ENCODE data around the gene DARS1.
"Not testable (repeated sequence)": the region's sequence is repeated elsewhere in the genome, so short reads cannot be mapped to it uniquely, and the experiment has no call there.

DNA sequence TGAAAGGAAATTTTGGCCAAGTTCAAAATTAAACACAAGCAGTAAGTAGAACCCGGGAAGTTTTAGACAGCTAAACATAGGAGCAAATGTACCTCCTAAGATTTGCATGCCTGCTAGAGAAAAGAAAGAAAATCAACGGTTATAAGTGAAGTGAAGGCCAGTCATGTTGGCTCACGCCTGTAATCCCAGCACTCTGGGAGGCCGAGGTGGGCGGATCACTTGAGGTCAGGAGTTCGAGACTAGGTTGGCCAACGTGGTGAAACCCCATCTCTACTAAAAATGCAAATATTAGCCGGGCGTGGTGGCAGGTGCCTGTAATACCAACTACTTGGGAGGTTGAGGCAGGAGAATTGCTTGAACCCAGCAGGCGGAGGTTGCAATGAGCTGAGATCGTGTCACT is 21.0 kb downstream of the DARS1 start:
- TF ChIP-seq, protein P1, sequence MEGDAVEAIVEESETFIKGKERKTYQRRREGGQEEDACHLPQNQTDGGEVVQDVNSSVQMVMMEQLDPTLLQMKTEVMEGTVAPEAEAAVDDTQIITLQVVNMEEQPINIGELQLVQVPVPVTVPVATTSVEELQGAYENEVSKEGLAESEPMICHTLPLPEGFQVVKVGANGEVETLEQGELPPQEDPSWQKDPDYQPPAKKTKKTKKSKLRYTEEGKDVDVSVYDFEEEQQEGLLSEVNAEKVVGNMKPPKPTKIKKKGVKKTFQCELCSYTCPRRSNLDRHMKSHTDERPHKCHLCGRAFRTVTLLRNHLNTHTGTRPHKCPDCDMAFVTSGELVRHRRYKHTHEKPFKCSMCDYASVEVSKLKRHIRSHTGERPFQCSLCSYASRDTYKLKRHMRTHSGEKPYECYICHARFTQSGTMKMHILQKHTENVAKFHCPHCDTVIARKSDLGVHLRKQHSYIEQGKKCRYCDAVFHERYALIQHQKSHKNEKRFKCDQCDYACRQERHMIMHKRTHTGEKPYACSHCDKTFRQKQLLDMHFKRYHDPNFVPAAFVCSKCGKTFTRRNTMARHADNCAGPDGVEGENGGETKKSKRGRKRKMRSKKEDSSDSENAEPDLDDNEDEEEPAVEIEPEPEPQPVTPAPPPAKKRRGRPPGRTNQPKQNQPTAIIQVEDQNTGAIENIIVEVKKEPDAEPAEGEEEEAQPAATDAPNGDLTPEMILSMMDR (IDR thresholded peaks at IDR 0.05; ENCODE audit: borderline replicate concordance, extremely low read depth, low read length, poor library complexity, severe bottlenecking) = not testable (repeated sequence)
- not testable (repeated sequence) for TF ChIP-seq EZH2 (IDR thresholded peaks at IDR 0.05; ENCODE audit: borderline replicate concordance, low read depth, low read length, severe bottlenecking)

All from DND-41 (cell line).